Measurements from ENCODE around the gene ALOX15B.

The ALOX15B gene, protein sequence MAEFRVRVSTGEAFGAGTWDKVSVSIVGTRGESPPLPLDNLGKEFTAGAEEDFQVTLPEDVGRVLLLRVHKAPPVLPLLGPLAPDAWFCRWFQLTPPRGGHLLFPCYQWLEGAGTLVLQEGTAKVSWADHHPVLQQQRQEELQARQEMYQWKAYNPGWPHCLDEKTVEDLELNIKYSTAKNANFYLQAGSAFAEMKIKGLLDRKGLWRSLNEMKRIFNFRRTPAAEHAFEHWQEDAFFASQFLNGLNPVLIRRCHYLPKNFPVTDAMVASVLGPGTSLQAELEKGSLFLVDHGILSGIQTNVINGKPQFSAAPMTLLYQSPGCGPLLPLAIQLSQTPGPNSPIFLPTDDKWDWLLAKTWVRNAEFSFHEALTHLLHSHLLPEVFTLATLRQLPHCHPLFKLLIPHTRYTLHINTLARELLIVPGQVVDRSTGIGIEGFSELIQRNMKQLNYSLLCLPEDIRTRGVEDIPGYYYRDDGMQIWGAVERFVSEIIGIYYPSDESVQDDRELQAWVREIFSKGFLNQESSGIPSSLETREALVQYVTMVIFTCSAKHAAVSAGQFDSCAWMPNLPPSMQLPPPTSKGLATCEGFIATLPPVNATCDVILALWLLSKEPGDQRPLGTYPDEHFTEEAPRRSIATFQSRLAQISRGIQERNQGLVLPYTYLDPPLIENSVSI

DNA sequence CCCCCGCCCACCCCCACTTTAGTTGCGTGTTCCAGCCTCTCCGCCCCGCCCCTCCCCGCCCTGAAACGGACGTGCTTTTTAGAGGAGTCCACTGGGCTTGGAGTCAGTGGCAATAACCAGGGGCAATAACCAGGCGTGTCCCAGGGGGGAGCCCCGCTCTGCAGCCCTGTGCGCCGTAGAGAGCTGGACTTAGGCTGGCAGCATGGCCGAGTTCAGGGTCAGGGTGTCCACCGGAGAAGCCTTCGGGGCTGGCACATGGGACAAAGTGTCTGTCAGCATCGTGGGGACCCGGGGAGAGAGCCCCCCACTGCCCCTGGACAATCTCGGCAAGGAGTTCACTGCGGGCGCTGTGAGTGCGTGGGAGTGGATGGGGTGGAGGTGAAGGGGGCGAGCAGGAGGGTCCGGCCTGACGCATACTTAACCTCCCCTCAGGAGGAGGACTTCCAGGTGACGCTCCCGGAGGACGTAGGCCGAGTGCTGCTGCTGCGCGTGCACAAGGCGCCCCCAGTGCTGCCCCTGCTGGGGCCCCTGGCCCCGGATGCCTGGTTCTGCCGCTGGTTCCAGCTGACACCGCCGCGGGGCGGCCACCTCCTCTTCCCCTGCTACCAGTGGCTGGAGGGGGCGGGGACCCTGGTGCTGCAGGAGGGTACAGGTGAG is at the start of gene ALOX15B:
TSS of gene ALOX15B (plus strand) at position 106 of the 657 bp plus-strand sequence. CDS start at position 203, 97 bp downstream.
- Histone ChIP-seq H3K27ac (ENCODE audit: low read depth in 2 of 2, low read length in 2 of 2) (no peak within 1 kb of the TSS), H3K4me1 (ENCODE audit: control insufficient read depth in 2 of 2, insufficient read depth in 2 of 2, low read length in 2 of 2) (peaks cover 3 to 8% of the 10 kb centered on the region in 2 donors), H3K9me3 (ENCODE audit: control insufficient read depth in 2 of 2, low read length in 2 of 2) (no peaks in the 10 kb centered on the region), H3K27me3 (ENCODE audit: control insufficient read depth in 2 of 2, insufficient read depth in 2 of 2, low read length in 2 of 2) (peaks cover 0 to 5% of the 10 kb centered on the region in 2 donors), H3K36me3 (ENCODE audit: control insufficient read depth in 2 of 2, insufficient read depth in 2 of 2, low read length in 2 of 2) (no peaks in the 10 kb centered on the region), H3K9ac (ENCODE audit: low read depth in 1 of 2, low read length in 2 of 2) (peak within 1 kb of the TSS in 1 of 2 donors; percentile 40), H3K4me3 (ENCODE audit: low read length in 2 of 2) (peak within 1 kb of the TSS; percentile 9 to 20)

DNA sequence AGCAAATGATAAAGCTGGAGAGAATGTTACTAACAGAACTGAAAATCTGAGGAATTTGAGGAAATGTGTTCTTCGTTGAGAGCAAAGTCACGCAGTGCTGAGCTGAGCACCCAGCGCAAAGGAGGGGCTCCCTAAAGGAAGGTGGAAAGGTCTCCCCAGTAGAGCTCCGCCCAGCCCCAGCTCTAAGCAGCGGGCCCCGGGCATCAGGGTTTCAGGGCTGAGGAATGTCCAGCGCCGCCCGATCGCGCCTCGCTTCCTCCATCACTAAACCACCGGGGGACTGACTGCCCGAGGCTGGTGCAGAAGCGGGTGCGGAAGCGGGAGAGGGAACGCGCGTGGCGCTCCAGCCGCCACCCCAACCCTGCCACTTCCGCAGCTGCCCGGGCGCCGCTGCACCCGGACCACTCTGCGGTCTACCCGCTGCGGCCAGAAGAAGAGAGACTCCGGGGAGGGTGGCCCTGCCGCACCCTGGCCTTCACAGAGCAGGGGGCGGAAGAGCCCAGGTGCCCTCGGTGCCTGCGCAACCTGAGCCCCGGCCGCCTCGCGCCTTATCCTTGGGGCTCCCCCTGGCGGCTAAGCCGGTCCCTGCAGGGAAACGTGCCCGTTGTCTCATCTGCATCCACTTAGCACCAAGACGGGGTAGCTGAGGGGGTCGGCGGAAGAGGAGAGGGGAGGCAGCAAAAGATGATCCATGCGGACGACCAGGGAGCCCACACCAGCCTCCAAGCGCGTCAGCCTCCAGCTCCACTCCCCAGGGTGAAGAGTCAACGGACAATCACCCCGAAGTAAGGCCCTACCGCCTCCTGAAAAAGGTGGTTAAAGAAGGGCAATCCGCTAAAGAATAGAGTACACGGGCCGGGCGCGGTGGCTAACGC is 48.8 kb upstream of the ALOX15B start:
- Histone ChIP-seq H3K36me3 (ENCODE audit: control insufficient read depth in 2 of 2, insufficient read depth in 2 of 2, low read length in 2 of 2) (no peaks in the 10 kb centered on the region), H3K4me1 (ENCODE audit: control insufficient read depth in 2 of 2, insufficient read depth in 2 of 2, low read length in 2 of 2) (peaks cover 8% of the 10 kb centered on the region in 2 donors), H3K4me3 (ENCODE audit: low read length in 2 of 2) (peak overlapping the region; percentile 69 to 72), H3K27me3 (ENCODE audit: control insufficient read depth in 2 of 2, insufficient read depth in 2 of 2, low read length in 2 of 2) (no peaks in the 10 kb centered on the region), H3K27ac (ENCODE audit: low read depth in 2 of 2, low read length in 2 of 2) (peak overlapping the region; percentile 55 to 58), H3K9me3 (ENCODE audit: control insufficient read depth in 2 of 2, low read length in 2 of 2) (no peaks in the 10 kb centered on the region), H3K9ac (ENCODE audit: low read depth in 1 of 2, low read length in 2 of 2) (peak overlapping the region in 1 of 2 donors; percentile 68)

DNA sequence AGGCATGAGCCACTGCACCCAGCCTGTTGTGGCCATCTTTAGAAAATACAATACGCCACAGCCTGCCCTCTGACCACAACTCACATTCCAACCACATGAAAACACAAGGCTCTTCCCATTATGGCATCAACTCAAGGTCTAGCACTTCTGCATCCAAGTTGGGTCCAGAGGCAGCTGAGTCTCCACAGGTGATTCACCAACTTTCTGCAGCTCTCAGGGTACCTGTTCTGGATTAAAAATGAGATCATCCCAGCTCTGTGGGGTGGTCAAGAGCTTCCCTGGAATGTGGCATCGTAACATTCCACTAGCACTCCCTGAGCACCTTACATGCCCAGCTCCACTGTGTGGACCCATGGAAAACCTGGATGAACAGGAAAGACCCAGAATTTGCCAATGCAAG is 46.3 kb upstream of the ALOX15B start:
- Histone ChIP-seq H3K9ac (ENCODE audit: low read depth in 1 of 2, low read length in 2 of 2) (no peak overlapping the region), H3K27ac (ENCODE audit: low read depth in 2 of 2, low read length in 2 of 2) (no peak overlapping the region), H3K9me3 (ENCODE audit: control insufficient read depth in 2 of 2, low read length in 2 of 2) (no peaks in the 10 kb centered on the region), H3K36me3 (ENCODE audit: control insufficient read depth in 2 of 2, insufficient read depth in 2 of 2, low read length in 2 of 2) (no peaks in the 10 kb centered on the region), H3K4me1 (ENCODE audit: control insufficient read depth in 2 of 2, insufficient read depth in 2 of 2, low read length in 2 of 2) (peaks cover 8 to 9% of the 10 kb centered on the region in 2 donors), H3K27me3 (ENCODE audit: control insufficient read depth in 2 of 2, insufficient read depth in 2 of 2, low read length in 2 of 2) (no peaks in the 10 kb centered on the region), H3K4me3 (ENCODE audit: low read length in 2 of 2) (no peak overlapping the region)

DNA sequence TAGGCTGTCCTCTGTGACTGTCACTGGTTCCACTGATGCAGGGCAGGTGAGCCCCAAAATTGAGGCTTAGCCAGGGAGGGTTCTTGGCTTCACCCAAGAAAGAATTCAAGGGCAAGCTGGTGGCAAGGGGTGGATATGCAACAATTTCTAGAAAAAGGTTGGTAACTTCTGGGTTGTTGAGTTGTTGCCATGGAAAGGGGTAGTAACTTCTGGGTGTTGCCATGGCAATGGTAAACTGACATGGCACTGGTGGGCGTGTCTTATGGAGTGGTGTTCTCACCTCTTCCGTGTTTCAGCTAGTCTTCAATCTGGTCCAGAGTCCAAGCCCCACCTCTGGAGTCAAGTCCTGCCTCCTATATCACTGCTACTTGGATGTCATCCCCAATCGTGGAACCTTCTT is 45.9 kb upstream of the ALOX15B start:
- no peak overlapping the region for H3K4me3 ChIP-seq (ENCODE audit: low read length in 2 of 2)
- H3K9me3 ChIP-seq (ENCODE audit: control insufficient read depth in 2 of 2, low read length in 2 of 2), result no peaks in the 10 kb centered on the region
- H3K4me1 ChIP-seq (ENCODE audit: control insufficient read depth in 2 of 2, insufficient read depth in 2 of 2, low read length in 2 of 2), result peaks cover 8 to 9% of the 10 kb centered on the region in 2 donors
- no peak overlapping the region for H3K27ac ChIP-seq (ENCODE audit: low read depth in 2 of 2, low read length in 2 of 2)
- H3K36me3 ChIP-seq (ENCODE audit: control insufficient read depth in 2 of 2, insufficient read depth in 2 of 2, low read length in 2 of 2), result no peaks in the 10 kb centered on the region
- no peaks in the 10 kb centered on the region for H3K27me3 ChIP-seq (ENCODE audit: control insufficient read depth in 2 of 2, insufficient read depth in 2 of 2, low read length in 2 of 2)
- no peak overlapping the region for H3K9ac ChIP-seq (ENCODE audit: low read depth in 1 of 2, low read length in 2 of 2)

DNA sequence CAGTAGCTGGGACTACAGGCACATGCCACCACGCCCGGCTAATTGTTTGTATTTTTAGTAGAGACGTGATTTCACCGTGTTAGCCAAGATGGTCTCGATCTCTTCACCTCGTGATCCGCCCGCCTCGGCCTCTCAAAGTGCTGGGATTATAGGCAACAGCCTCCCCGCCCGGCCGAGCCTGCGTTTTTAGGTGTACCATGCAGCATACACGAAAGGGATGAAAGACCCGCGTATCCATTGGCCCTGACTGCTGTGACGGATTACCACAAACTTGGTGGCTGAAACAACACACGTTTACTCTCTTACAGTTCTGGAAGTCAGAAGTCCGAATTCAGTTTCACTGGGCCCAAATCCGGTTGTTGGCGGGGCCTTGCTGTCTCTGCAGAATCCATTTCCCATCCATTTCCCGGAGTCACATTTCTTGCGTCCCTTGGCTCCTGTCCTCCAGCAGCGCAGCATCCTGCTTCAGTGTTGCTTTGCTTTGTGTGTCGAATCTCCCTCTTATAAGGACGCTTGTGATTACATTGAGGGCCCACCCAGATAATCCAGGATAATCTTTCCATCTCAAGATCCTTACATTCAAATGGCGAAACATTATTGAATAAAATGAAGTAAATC is 44.8 kb upstream of the ALOX15B start:
- Histone ChIP-seq H3K27me3 (ENCODE audit: control insufficient read depth in 2 of 2, insufficient read depth in 2 of 2, low read length in 2 of 2) (peaks cover 0 to 2% of the 10 kb centered on the region in 2 donors), H3K27ac (ENCODE audit: low read depth in 2 of 2, low read length in 2 of 2) (no peak overlapping the region), H3K9me3 (ENCODE audit: control insufficient read depth in 2 of 2, low read length in 2 of 2) (no peaks in the 10 kb centered on the region), H3K4me3 (ENCODE audit: low read length in 2 of 2) (no peak overlapping the region), H3K4me1 (ENCODE audit: control insufficient read depth in 2 of 2, insufficient read depth in 2 of 2, low read length in 2 of 2) (peaks cover 8 to 9% of the 10 kb centered on the region in 2 donors), H3K36me3 (ENCODE audit: control insufficient read depth in 2 of 2, insufficient read depth in 2 of 2, low read length in 2 of 2) (no peaks in the 10 kb centered on the region), H3K9ac (ENCODE audit: low read depth in 1 of 2, low read length in 2 of 2) (no peak overlapping the region)

DNA sequence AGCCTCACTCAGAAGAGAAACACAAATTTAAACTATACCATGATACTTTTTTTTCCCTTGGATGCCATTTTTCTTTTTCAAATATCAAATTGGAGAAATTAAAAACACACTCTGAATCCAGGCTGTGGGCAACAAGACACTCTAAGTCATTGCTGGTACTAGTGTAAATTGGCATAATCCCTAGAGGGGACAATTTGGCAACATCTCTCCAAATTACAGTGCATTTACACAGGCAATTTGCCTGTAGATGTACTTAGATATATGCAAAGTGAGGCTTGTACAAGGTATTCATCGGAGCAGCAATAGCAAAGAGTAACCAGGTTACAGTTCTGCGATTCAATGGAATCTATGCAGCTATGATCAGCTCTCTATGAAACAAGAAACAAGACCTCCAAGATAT is 43.1 kb upstream of the ALOX15B start:
- Histone ChIP-seq H3K9me3 (ENCODE audit: control insufficient read depth in 2 of 2, low read length in 2 of 2) (no peaks in the 10 kb centered on the region), H3K9ac (ENCODE audit: low read depth in 1 of 2, low read length in 2 of 2) (no peak overlapping the region), H3K36me3 (ENCODE audit: control insufficient read depth in 2 of 2, insufficient read depth in 2 of 2, low read length in 2 of 2) (no peaks in the 10 kb centered on the region), H3K4me3 (ENCODE audit: low read length in 2 of 2) (no peak overlapping the region), H3K27ac (ENCODE audit: low read depth in 2 of 2, low read length in 2 of 2) (no peak overlapping the region), H3K27me3 (ENCODE audit: control insufficient read depth in 2 of 2, insufficient read depth in 2 of 2, low read length in 2 of 2) (peaks cover 0 to 6% of the 10 kb centered on the region in 2 donors), H3K4me1 (ENCODE audit: control insufficient read depth in 2 of 2, insufficient read depth in 2 of 2, low read length in 2 of 2) (peaks cover 0 to 2% of the 10 kb centered on the region in 2 donors)

DNA sequence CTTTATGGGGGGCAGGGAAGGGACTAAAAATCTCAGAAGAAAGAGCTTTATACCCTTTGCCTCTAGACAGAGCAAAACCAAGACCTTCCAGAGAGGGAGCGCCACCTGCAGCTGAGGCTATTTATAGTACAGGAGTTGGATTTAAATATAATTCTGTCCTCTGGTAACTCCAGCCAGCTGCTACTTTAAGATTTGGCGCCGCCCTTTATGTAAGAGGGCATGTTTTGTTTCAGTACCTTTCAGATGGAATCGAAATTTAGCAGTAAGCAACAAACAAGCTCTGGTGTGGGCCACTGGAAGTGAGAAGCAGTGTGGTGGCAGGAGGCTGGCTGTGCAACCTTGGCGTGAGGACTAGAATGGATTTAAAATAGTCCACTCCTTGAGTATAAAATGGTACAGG is 41.7 kb upstream of the ALOX15B start:
- H3K27ac ChIP-seq (ENCODE audit: low read depth in 2 of 2, low read length in 2 of 2), result no peak overlapping the region
- peaks cover 0 to 2% of the 10 kb centered on the region in 2 donors for H3K4me1 ChIP-seq (ENCODE audit: control insufficient read depth in 2 of 2, insufficient read depth in 2 of 2, low read length in 2 of 2)
- H3K9ac ChIP-seq (ENCODE audit: low read depth in 1 of 2, low read length in 2 of 2), result no peak overlapping the region
- H3K9me3 ChIP-seq (ENCODE audit: control insufficient read depth in 2 of 2, low read length in 2 of 2), result no peaks in the 10 kb centered on the region
- H3K4me3 ChIP-seq (ENCODE audit: low read length in 2 of 2), result no peak overlapping the region
- no peaks in the 10 kb centered on the region for H3K36me3 ChIP-seq (ENCODE audit: control insufficient read depth in 2 of 2, insufficient read depth in 2 of 2, low read length in 2 of 2)
- H3K27me3 ChIP-seq (ENCODE audit: control insufficient read depth in 2 of 2, insufficient read depth in 2 of 2, low read length in 2 of 2), result peaks cover 5 to 11% of the 10 kb centered on the region in 2 donors

DNA sequence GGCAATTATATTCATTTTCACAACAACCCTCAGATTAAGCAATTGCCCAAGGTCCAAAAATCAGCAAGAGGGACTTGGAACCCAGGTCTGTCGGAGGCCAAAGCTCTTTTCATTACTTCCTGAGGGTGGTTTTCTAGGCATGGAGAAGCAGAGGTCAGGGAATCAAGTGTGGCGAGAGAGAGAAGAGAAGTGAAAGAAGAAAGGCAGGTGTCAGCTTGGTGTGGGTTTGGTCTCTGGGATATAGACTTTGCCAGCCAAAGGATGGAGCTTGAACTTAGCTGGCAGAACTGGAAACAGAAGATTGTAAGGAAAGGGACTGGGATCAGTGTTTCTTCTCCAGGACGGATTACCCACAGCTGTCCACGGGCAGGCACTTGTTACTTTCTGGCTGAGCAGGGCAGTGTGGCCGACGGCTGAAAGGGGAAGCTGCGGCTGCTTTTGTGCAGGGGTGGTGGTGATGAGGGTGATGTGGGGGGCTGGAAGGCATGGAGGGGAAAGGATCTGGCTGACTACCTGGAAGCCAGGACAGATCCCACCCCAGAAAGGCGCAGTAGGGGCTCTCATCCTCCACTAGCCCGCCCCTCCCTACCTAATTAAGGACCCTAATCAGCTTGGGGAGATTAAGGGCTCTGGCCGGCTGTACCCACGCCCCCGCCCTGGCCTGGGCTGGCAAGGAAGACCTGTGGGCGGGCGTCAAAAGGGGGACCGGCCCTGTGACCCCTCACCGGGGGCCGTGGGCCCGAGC is 36.7 kb upstream of the ALOX15B start, which contains the start of gene GUCY2D:
TSS of gene GUCY2D (plus strand) at position 640 of the 745 bp plus-strand sequence. CDS start 433 bp downstream, outside the sequence.
- Histone ChIP-seq H3K9me3 (ENCODE audit: control insufficient read depth in 2 of 2, low read length in 2 of 2) (no peaks in the 10 kb centered on the region), H3K36me3 (ENCODE audit: control insufficient read depth in 2 of 2, insufficient read depth in 2 of 2, low read length in 2 of 2) (no peaks in the 10 kb centered on the region), H3K4me1 (ENCODE audit: control insufficient read depth in 2 of 2, insufficient read depth in 2 of 2, low read length in 2 of 2) (peaks cover 0 to 2% of the 10 kb centered on the region in 2 donors), H3K9ac (ENCODE audit: low read depth in 1 of 2, low read length in 2 of 2) (no peak within 1 kb of the TSS), H3K4me3 (ENCODE audit: low read length in 2 of 2) (peak within 1 kb of the TSS; percentile 27 to 33), H3K27me3 (ENCODE audit: control insufficient read depth in 2 of 2, insufficient read depth in 2 of 2, low read length in 2 of 2) (peaks cover 31 to 34% of the 10 kb centered on the region in 2 donors), H3K27ac (ENCODE audit: low read depth in 2 of 2, low read length in 2 of 2) (no peak within 1 kb of the TSS)
